GM20000 (cell line): ENCODE data around the gene SLC1A1.

Experiments
- DNase-seq: peaks from one replicate; pipeline ENCODE4 v3.0.0; 2012; ENCODE audit warnings: low spot score
- TF ChIP-seq, protein P1 (sequence below): IDR thresholded peaks from 2 replicates; pipeline ENCODE4 v1.5.1; 2012; ENCODE audit warnings: mild to moderate bottlenecking, control low read depth; ENCODE audit errors: extremely low read depth, missing control alignments

Gene SLC1A1

GRCh38 chr9:4489919-4490704 lies at the start of gene SLC1A1:
Gene SLC1A1 (plus strand): TSS chr9:4490468. CDS start chr9:4490680, 212 bp downstream.
- DNase-seq: peak; percentile 90

GRCh38 chr9:4442806-4443205 lies 47.5 kb upstream of the SLC1A1 start:
- TF ChIP-seq, protein P1, sequence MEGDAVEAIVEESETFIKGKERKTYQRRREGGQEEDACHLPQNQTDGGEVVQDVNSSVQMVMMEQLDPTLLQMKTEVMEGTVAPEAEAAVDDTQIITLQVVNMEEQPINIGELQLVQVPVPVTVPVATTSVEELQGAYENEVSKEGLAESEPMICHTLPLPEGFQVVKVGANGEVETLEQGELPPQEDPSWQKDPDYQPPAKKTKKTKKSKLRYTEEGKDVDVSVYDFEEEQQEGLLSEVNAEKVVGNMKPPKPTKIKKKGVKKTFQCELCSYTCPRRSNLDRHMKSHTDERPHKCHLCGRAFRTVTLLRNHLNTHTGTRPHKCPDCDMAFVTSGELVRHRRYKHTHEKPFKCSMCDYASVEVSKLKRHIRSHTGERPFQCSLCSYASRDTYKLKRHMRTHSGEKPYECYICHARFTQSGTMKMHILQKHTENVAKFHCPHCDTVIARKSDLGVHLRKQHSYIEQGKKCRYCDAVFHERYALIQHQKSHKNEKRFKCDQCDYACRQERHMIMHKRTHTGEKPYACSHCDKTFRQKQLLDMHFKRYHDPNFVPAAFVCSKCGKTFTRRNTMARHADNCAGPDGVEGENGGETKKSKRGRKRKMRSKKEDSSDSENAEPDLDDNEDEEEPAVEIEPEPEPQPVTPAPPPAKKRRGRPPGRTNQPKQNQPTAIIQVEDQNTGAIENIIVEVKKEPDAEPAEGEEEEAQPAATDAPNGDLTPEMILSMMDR: no peak
- no peak for DNase-seq

More at GRCh38 chr9:4489919-4490704, at the start of gene SLC1A1:
- TF ChIP-seq, protein P1: no peak

- no peak for DNase-seq
- TF ChIP-seq, protein P1: no peak
Measured at GRCh38 chr9:4443439-4443838, 46.8 kb upstream of the SLC1A1 start.

GRCh38 chr9:4461437-4461836 lies 28.8 kb upstream of the SLC1A1 start:
- no peak for DNase-seq
- TF ChIP-seq, protein P1: no peak

DNA sequence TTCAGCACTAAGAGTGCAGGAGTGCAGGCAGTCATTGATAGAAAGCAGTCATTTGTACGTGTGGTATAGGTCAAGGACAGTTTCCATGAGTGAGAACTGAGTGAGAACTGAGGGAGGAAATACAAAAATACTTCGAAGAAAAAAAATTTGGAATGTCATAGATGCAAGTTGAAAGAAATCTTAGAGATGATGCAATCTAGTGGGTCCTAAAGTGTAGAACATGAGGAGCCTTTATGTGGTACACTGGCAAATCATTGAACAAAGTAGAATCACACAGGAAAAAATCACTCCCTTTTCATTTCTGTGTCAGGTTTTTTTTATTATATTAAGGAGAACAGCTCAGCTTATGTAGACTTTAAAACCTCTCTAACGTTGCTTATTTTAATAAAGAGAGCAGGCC lies 26.4 kb upstream of the SLC1A1 start:
- TF ChIP-seq, protein P1: no peak
- DNase-seq: no peak

DNA sequence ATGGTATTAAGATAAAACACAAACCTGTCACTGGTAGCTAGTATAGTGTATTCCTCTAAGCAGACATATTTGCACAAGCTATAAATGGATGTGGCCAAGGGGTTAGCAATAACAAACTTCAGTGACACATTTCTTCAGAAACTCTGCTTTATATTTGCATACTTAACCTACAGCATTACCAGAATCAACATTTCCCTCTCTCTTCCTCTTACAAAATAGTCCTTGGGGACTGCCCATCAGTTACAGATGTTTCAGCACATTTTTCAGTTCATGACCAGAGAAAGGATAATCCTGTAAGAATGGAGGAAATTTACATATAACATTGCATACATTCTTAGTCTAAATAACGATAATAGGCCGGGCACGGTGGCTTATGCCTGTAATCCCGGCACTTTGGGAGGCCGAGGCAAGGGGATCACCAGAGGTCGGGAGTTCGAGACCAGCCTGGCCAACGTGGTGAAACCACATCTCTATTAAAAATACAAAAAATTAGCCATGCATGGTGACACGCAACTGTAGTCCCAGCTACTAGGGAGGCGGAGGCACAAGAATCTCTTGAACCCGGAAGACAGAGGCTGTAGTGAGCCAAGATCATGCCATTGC lies 25.3 kb upstream of the SLC1A1 start:
- peak; percentile 76 for DNase-seq

DNA sequence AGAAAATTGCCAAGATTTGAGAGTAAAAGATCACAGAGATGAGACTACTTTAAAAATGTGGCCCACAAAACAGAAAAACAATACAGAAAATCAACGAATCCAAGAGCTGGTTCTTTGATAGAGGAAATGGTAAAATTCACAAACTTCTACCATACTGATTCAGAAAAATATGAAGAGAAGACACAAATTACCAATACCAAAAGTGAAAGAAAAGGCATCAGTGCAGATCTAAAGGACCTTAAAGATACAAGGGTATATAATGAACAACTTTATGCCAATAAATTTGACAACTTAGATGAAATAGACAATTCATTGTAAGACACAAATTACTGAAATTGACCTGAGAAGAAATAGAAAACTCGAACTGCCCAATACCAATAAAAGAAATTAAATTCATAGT lies 24.4 kb upstream of the SLC1A1 start:
- TF ChIP-seq, protein P1: no peak

More for the DNA sequence above, 25.3 kb upstream of the SLC1A1 start:
- TF ChIP-seq, protein P1: no peak

More for the DNA sequence above, 24.4 kb upstream of the SLC1A1 start:
- DNase-seq: peak; percentile 24
